ENCODE results near the gene DNMT1. TPM values are rescaled to one million over a fixed set of nuclear protein-coding genes. Genes with fewer than 3 reads are reported as not detected.

DNMT1 gene
- total RNA-seq, 2 donors from 2014 or later, result 163 to 189 TPM

- Mint-ChIP-seq H3K4me1 (no peaks in the 10 kb centered on the region), H3K27me3 (ENCODE audit: insufficient read depth) (no peaks in the 10 kb centered on the region), H3K9me3 (no peaks in the 10 kb centered on the region), H3K4me3 (peak overlapping the region; percentile 67), H3K36me3 (ENCODE audit: low read depth) (no peaks in the 10 kb centered on the region), H3K27ac (peak overlapping the region; percentile 30)
- 2% methylated on average over 10 to 69 of the region's 70 CpGs for WGBS, 2 experiments (ENCODE audit: insufficient coverage in 1 of 2, insufficient read length in 1 of 2)
- H3K27ac ChIP-seq (ENCODE audit: low read depth, low read length), result peak overlapping the region; percentile 76
- H3K4me1 ChIP-seq (ENCODE audit: control insufficient read depth, insufficient read depth, low read length), result no peaks in the 10 kb centered on the region
- no peaks in the 10 kb centered on the region for H3K36me3 ChIP-seq (ENCODE audit: control insufficient read depth, insufficient read depth, low read length)
- no peaks in the 10 kb centered on the region for H3K27me3 ChIP-seq (ENCODE audit: control insufficient read depth, insufficient read depth, low read length, poor library complexity, severe bottlenecking)
- H3K9ac ChIP-seq (ENCODE audit: extremely low read depth, low read length, poor library complexity, severe bottlenecking), result peak overlapping the region; percentile 93
- DNase-seq, result no peak
- peak overlapping the region; percentile 85 for H3K4me3 ChIP-seq (ENCODE audit: low read length)
- TF ChIP-seq, protein P1, sequence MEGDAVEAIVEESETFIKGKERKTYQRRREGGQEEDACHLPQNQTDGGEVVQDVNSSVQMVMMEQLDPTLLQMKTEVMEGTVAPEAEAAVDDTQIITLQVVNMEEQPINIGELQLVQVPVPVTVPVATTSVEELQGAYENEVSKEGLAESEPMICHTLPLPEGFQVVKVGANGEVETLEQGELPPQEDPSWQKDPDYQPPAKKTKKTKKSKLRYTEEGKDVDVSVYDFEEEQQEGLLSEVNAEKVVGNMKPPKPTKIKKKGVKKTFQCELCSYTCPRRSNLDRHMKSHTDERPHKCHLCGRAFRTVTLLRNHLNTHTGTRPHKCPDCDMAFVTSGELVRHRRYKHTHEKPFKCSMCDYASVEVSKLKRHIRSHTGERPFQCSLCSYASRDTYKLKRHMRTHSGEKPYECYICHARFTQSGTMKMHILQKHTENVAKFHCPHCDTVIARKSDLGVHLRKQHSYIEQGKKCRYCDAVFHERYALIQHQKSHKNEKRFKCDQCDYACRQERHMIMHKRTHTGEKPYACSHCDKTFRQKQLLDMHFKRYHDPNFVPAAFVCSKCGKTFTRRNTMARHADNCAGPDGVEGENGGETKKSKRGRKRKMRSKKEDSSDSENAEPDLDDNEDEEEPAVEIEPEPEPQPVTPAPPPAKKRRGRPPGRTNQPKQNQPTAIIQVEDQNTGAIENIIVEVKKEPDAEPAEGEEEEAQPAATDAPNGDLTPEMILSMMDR (conservative IDR thresholded peaks at IDR 0.05), result peak; percentile 20
- no peaks in the 10 kb centered on the region for H3K9me3 ChIP-seq (ENCODE audit: control insufficient read depth, low read length)
Observed at GRCh38 chr19:10230173-10230860, 35.6 kb upstream of the DNMT1 start.

DNA sequence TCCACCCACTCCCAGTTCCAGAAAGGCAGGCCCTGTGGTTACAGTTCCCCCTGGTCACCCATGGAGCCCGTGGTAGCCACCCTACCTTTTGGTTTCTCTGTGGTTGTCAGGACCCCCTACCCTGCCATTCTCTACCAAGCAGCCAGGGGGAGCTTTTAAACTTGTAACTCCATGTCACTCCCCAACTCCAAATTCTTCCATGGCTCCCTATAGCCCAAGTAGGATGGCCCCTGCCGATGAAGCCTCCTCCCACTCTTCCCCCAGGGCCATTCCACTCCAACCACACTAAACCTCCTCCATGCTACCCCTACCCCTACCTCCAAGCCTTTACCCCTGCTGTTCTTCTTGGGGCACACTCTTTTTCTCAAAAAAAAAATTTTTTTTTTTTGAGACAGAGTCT, 34.2 kb upstream of the DNMT1 start:
- Mint-ChIP-seq H3K4me3 (no peak overlapping the region), H3K4me1 (no peaks in the 10 kb centered on the region), H3K9me3 (no peaks in the 10 kb centered on the region), H3K27ac (no peak overlapping the region), H3K36me3 (ENCODE audit: low read depth) (peaks cover 5% of the 10 kb centered on the region), H3K27me3 (ENCODE audit: insufficient read depth) (no peaks in the 10 kb centered on the region)
- TF ChIP-seq, protein P1 (conservative IDR thresholded peaks at IDR 0.05), result peak; percentile 74
- peak; percentile 77 for DNase-seq
- H3K9ac ChIP-seq (ENCODE audit: extremely low read depth, low read length, poor library complexity, severe bottlenecking), result no peak overlapping the region
- H3K4me1 ChIP-seq (ENCODE audit: control insufficient read depth, insufficient read depth, low read length), result no peaks in the 10 kb centered on the region
- no peaks in the 10 kb centered on the region for H3K27me3 ChIP-seq (ENCODE audit: control insufficient read depth, insufficient read depth, low read length, poor library complexity, severe bottlenecking)
- H3K27ac ChIP-seq (ENCODE audit: low read depth, low read length), result no peak overlapping the region
- H3K9me3 ChIP-seq (ENCODE audit: control insufficient read depth, low read length), result no peaks in the 10 kb centered on the region
- no peaks in the 10 kb centered on the region for H3K36me3 ChIP-seq (ENCODE audit: control insufficient read depth, insufficient read depth, low read length)
- 85 to 86% methylated on average over 2 of the region's 2 CpGs for WGBS, 2 experiments (ENCODE audit: insufficient coverage in 1 of 2, insufficient read length in 1 of 2)
- H3K4me3 ChIP-seq (ENCODE audit: low read length), result no peak overlapping the region

DNA sequence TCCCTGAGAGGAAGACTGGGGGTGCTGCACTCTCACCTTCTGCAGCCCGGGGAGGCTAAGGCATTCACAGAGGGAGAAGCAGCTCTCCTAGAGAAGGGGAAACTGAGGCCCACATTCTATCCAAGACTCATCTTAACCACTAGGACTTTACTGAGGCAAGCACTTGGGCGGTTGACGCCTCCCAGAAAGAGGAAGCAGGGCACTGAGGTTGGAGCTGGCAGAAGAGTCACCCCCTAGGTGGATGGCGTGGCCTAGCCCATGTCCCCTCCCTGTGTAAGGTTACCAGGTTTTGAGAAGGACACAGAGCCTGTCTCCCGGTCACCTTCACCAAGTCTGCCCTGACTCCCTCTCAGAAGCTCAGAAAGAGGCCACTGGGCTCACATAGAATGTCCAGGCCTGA, 33.6 kb upstream of the DNMT1 start:
- Mint-ChIP-seq H3K27ac (no peak overlapping the region), H3K36me3 (ENCODE audit: low read depth) (peaks cover 7% of the 10 kb centered on the region), H3K9me3 (no peaks in the 10 kb centered on the region), H3K4me1 (no peaks in the 10 kb centered on the region), H3K27me3 (ENCODE audit: insufficient read depth) (no peaks in the 10 kb centered on the region), H3K4me3 (no peak overlapping the region)
- 80 to 98% methylated on average over 4 to 5 of the region's 5 CpGs for WGBS, 2 experiments (ENCODE audit: insufficient coverage in 1 of 2, insufficient read length in 1 of 2)
- TF ChIP-seq, protein P1 (conservative IDR thresholded peaks at IDR 0.05), result no peak
- Histone ChIP-seq H3K4me3 (ENCODE audit: low read length) (no peak overlapping the region), H3K27ac (ENCODE audit: low read depth, low read length) (no peak overlapping the region), H3K9ac (ENCODE audit: extremely low read depth, low read length, poor library complexity, severe bottlenecking) (no peak overlapping the region), H3K36me3 (ENCODE audit: control insufficient read depth, insufficient read depth, low read length) (no peaks in the 10 kb centered on the region), H3K9me3 (ENCODE audit: control insufficient read depth, low read length) (no peaks in the 10 kb centered on the region), H3K27me3 (ENCODE audit: control insufficient read depth, insufficient read depth, low read length, poor library complexity, severe bottlenecking) (no peaks in the 10 kb centered on the region), H3K4me1 (ENCODE audit: control insufficient read depth, insufficient read depth, low read length) (no peaks in the 10 kb centered on the region)
- DNase-seq, result no peak
